Mesothelial cell of epicardium (in vitro differentiated cells): ENCODE data around the gene DNASE1L2. TPM values are rescaled to one million over a fixed set of nuclear protein-coding genes. Genes with fewer than 3 reads are reported as not detected.
A peak's percentile ranks its signal among the peaks of the same experiment; 100 is the strongest.

ENCODE experiments used
- DNase-seq, 2 experiments: peaks; one replicate each; pipeline ENCODE4 v3.0.0; 2021; ENCODE audit warnings: low spot score in 2 of 2; ENCODE audit not compliant: unreplicated experiment in 2 of 2
- H3K27ac Mint-ChIP-seq: 2 replicates; pipeline ENCODE4 v1.8.0; 2021; ENCODE audit warnings: mixed read lengths
- H3K27me3 Mint-ChIP-seq: 2 replicates; pipeline ENCODE4 v1.8.0; 2021; ENCODE audit warnings: low read depth, mixed read lengths
- H3K36me3 Mint-ChIP-seq: 2 replicates; pipeline ENCODE4 v1.8.0; 2021; ENCODE audit warnings: mixed read lengths
- H3K4me1 Mint-ChIP-seq: 2 replicates; pipeline ENCODE4 v1.8.0; 2021; ENCODE audit warnings: mixed read lengths
- H3K4me3 Mint-ChIP-seq: 2 replicates; pipeline ENCODE4 v1.8.0; 2021; ENCODE audit warnings: mild to moderate bottlenecking, moderate library complexity, mixed read lengths
- H3K9me3 Mint-ChIP-seq: 2 replicates; pipeline ENCODE4 v1.8.0; 2021; ENCODE audit warnings: mixed read lengths
- total RNA-seq: library from RNA; stranded (reverse); gene quantifications from 3 replicates; pipeline ENCODE4 v1.2.1, GENCODE V29; 2021
- TF ChIP-seq, protein P1 (sequence below): fragments of 200-600 bp; sonication (generic); IDR thresholded peaks from one replicate; pipeline ENCODE4 v1.5.0; 2021; ENCODE audit warnings: antibody characterized with exemption; ENCODE audit not compliant: unreplicated experiment

Gene DNASE1L2
- total RNA-seq, 1 donor from 2014 or later: 1.0 TPM

DNA sequence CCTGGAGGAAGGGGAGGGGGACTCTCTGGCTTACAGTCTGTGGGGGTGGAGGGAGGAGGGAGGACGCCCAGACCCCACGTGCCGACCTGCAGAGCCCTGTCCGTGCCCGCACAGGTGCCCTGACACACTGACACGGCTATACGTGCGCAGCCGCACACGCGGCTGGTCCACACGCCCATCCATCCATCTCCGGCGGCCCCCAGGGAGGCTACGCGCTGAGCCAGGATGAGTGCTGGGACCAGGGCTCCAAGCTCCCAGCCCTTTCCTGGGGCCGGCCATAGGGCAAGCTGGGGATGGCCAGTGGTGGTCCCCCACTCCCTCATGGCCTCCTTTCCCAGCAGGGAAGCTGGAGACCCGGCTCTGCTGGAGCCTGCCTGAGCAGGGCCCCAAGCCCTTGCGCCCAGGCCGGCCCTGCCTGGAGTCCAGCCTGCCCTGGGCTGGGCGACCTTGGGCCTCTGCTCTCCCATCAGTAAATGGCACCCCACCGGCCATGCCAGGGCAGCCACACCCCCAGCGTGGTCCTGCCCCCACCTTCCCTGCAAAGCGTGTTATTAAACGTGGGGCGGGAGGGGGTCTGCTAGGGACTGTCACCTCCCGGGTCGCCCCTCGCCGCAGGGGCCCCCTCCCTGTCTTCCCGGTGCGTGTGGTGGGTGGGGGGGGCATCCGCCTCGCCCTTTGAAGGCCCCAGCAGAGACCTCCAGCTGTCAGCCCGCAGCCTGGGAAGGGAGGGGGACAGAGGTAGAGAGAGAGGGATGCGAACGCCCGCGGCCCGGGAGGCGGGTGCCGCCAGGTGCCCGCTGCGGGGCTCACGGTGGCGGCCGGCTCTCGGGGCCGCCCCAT lies 40.7 kb upstream of the DNASE1L2 start:
- Mint-ChIP-seq H3K4me1 (peaks cover 10% of the 10 kb centered on the region), H3K9me3 (no peaks in the 10 kb centered on the region), H3K27me3 (peaks cover 43% of the 10 kb centered on the region), H3K36me3 (no peaks in the 10 kb centered on the region), H3K27ac (no peak overlapping the region), H3K4me3 (peak overlapping the region; percentile 61)
- DNase-seq: no peak
- TF ChIP-seq, protein P1, sequence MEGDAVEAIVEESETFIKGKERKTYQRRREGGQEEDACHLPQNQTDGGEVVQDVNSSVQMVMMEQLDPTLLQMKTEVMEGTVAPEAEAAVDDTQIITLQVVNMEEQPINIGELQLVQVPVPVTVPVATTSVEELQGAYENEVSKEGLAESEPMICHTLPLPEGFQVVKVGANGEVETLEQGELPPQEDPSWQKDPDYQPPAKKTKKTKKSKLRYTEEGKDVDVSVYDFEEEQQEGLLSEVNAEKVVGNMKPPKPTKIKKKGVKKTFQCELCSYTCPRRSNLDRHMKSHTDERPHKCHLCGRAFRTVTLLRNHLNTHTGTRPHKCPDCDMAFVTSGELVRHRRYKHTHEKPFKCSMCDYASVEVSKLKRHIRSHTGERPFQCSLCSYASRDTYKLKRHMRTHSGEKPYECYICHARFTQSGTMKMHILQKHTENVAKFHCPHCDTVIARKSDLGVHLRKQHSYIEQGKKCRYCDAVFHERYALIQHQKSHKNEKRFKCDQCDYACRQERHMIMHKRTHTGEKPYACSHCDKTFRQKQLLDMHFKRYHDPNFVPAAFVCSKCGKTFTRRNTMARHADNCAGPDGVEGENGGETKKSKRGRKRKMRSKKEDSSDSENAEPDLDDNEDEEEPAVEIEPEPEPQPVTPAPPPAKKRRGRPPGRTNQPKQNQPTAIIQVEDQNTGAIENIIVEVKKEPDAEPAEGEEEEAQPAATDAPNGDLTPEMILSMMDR: no peak

DNA sequence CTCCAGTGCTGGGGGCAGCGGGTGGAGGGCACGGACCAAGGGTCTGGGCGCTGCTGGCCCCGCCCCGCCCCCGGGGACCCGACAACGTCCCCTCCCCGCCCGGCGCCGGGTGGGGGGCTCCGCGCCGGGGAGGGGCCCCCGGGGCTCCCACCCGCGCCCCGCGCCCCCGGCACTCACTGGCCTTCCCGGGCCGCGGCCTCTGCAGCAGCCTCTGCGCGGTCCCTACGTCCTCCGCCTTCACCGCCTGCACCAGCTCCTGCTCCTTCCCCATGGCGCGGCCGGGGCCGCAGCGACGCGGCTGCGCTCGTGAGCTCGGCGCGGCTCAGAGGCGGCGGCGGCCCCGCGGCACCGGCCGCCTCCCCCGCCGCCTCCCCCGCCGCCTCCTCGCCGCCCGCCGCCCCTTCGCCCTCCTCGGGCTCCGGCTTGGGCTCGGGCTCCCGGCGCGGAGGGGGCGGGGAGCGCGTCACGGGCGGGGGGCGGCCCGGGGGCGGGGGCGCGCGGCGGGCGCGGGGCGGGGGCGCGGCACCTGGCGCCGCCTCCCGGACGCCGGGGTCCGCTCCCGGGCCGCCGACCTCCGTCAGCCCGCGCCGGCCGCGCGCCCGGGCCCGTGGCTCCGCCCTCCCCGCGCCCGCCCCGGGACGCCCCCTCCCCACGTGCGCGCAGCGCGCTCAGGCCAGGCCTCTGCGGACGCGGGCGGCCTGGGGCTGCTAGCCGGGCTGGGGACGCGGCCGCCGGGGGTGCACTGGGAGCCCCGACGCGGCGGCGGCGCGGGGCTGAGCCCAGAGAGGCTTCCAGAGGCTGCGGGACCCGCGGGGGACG lies 39.9 kb upstream of the DNASE1L2 start, which contains the start of gene CASKIN1:
TSS of gene CASKIN1 (minus strand) at position 444 of the 819 bp plus-strand sequence. CDS start at position 271, 173 bp downstream.
- Mint-ChIP-seq H3K27me3 (peaks cover 46% of the 10 kb centered on the region), H3K27ac (no peak within 1 kb of the TSS), H3K4me1 (peaks cover 10% of the 10 kb centered on the region), H3K36me3 (no peaks in the 10 kb centered on the region), H3K4me3 (peak within 1 kb of the TSS; percentile 61), H3K9me3 (no peaks in the 10 kb centered on the region)
- no peak for DNase-seq
- TF ChIP-seq, protein P1: no peak

DNA sequence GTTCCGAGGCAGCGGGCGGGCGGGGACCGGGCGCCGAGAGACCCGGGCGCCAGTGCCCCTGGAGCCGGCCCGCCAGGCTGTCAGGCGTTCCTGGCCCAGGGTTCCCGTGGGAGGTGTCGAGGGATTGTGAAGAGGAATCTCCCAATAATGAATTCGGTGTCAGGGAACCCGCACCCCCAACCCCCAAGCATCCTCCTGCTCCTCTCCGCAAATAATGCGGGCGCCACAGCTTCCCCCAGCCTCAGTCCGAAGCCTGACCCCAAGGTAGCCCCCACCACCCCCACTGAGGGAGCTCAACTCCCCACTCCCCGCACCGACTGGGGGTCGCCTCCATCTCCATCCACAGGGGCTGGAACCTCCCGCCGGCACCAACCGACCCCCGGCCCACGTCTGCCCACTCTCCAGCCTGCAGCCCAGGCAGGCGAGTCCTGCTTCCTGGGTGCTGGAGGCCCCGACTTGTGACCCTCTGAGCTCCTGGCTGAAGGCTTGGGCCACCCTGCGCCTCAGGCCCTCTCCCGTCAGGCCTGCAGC lies 39.2 kb upstream of the DNASE1L2 start:
- no peak overlapping the region for H3K27ac Mint-ChIP-seq
- H3K27me3 Mint-ChIP-seq: peaks cover 48% of the 10 kb centered on the region
- no peak for DNase-seq
- H3K36me3 Mint-ChIP-seq: no peaks in the 10 kb centered on the region
- H3K4me3 Mint-ChIP-seq: peak overlapping the region; percentile 56
- TF ChIP-seq, protein P1: no peak
- peaks cover 10% of the 10 kb centered on the region for H3K4me1 Mint-ChIP-seq
- H3K9me3 Mint-ChIP-seq: no peaks in the 10 kb centered on the region

DNA sequence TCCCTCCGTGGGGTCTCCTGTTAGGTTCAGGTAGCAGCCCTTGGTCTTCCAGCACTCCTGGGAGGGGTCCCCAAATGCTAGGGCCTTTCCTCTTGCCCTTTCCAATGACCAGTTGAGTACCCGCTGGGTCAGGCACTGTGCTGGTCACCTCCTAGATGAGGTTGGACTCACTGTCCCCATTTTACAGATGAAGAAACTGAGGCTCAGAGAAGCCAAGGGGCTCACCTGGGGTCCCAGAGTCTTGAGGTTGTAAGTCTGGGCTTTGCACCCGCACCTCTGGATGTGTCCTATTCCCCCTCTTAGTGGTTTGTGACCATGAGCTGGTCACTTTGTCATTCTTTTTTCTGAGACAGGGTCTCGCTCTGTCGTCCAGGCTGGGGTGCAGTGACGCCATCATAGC lies 38.5 kb upstream of the DNASE1L2 start:
- no peaks in the 10 kb centered on the region for H3K36me3 Mint-ChIP-seq

DNA sequence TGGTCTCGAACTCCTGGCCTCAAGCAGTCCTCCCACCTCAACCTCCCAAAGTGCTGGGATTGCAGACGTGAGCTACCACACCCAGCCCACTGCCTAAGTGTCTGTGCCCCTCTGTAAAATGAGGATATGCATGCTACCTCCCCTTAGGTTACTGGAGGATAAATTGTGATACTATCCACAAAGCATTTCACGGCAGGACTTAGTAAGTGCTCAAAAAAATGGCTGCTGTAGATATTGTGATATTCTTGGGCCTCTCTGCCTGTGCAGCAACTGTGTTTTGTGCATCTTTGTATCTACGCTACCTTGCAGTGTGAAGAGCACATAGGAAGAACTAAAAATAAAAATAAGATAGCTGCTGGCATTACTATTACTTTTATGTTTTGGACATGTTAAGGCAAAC lies 38.0 kb upstream of the DNASE1L2 start:
- Mint-ChIP-seq H3K4me3 (peak overlapping the region; percentile 56), H3K27ac (no peak overlapping the region), H3K36me3 (no peaks in the 10 kb centered on the region), H3K27me3 (peaks cover 48% of the 10 kb centered on the region), H3K9me3 (no peaks in the 10 kb centered on the region), H3K4me1 (peaks cover 10% of the 10 kb centered on the region)
- TF ChIP-seq, protein P1: no peak
- DNase-seq: no peak

More for the DNA sequence above, 38.5 kb upstream of the DNASE1L2 start:
- Mint-ChIP-seq H3K4me3 (peak overlapping the region; percentile 56), H3K9me3 (no peaks in the 10 kb centered on the region), H3K4me1 (peaks cover 10% of the 10 kb centered on the region), H3K27me3 (peaks cover 48% of the 10 kb centered on the region), H3K27ac (no peak overlapping the region)
- DNase-seq: no peak
- TF ChIP-seq, protein P1: no peak
